Epithelial cell of esophagus (primary cell): Measurements from ENCODE around the gene RALGPS1.
"Not testable (repeated sequence)": the region's sequence is repeated elsewhere in the genome, so short reads cannot be mapped to it uniquely, and the experiment has no call there.

Experiments
- DNase-seq: peaks from one replicate; pipeline ENCODE4 v3.0.0; 2010; ENCODE audit warnings: low read depth
- H3K4me3 ChIP-seq: 2 replicates; pipeline ENCODE4 v1.5.1; 2011; ENCODE audit warnings: mild to moderate bottlenecking, low read length, control low read depth
- TF ChIP-seq, protein P1 (sequence below): IDR thresholded peaks from 2 replicates; pipeline ENCODE4 v1.5.1; 2011; ENCODE audit warnings: low read depth, mild to moderate bottlenecking, low read length, control low read depth, inconsistent platforms; ENCODE audit not compliant: insufficient read depth; ENCODE audit errors: missing control alignments

The RALGPS1 gene

GRCh38 chr9:127008076-127008475 is 93.5 kb downstream of the RALGPS1 start:
- no peak overlapping the region for H3K4me3 ChIP-seq
- no peak for DNase-seq
- TF ChIP-seq, protein P1, sequence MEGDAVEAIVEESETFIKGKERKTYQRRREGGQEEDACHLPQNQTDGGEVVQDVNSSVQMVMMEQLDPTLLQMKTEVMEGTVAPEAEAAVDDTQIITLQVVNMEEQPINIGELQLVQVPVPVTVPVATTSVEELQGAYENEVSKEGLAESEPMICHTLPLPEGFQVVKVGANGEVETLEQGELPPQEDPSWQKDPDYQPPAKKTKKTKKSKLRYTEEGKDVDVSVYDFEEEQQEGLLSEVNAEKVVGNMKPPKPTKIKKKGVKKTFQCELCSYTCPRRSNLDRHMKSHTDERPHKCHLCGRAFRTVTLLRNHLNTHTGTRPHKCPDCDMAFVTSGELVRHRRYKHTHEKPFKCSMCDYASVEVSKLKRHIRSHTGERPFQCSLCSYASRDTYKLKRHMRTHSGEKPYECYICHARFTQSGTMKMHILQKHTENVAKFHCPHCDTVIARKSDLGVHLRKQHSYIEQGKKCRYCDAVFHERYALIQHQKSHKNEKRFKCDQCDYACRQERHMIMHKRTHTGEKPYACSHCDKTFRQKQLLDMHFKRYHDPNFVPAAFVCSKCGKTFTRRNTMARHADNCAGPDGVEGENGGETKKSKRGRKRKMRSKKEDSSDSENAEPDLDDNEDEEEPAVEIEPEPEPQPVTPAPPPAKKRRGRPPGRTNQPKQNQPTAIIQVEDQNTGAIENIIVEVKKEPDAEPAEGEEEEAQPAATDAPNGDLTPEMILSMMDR, result no peak

DNA sequence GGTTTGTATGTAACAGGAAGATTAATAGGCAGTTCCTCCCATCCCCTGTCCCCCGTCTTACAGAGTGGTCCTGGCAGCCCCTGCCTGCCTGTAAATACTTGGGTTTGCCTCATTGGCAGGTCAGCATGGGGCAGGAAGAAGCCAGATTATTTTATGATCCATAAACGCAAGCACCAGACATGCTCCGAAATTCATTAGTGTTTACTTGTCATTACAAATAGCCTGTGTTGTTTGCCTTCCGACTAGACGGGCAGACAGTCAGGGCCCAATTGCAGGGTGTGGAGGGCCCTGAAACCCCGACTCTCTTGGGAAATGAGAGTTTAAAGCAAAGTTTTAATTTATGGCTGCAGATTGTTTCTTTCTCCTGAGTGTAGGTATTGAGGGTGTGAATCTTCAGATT is 97.2 kb downstream of the RALGPS1 start:
- H3K4me3 ChIP-seq, result no peak overlapping the region
- TF ChIP-seq, protein P1, result no peak
- no peak for DNase-seq

GRCh38 chr9:127012250-127012649 is 97.7 kb downstream of the RALGPS1 start:
- no peak overlapping the region for H3K4me3 ChIP-seq
- DNase-seq, result no peak
- TF ChIP-seq, protein P1, result no peak

GRCh38 chr9:127013597-127013996 is 99.0 kb downstream of the RALGPS1 start:
- H3K4me3 ChIP-seq, result no peak overlapping the region
- TF ChIP-seq, protein P1, result no peak
- no peak for DNase-seq

GRCh38 chr9:127014216-127014909 is 99.8 kb downstream of the RALGPS1 start:
- H3K4me3 ChIP-seq, result no peak overlapping the region

GRCh38 chr9:127014910-127015540 is 100.4 kb downstream of the RALGPS1 start:
- TF ChIP-seq, protein P1, result no peak
- no peak for DNase-seq
- no peak overlapping the region for H3K4me3 ChIP-seq

More at GRCh38 chr9:127014216-127014909, 99.8 kb downstream of the RALGPS1 start:
- no peak for DNase-seq
- TF ChIP-seq, protein P1, result no peak

- DNase-seq, result no peak
- TF ChIP-seq, protein P1, result no peak
Observed at GRCh38 chr9:127015921-127016512, 101.4 kb downstream of the RALGPS1 start.

GRCh38 chr9:127017979-127018378 is 103.4 kb downstream of the RALGPS1 start:
- not testable (repeated sequence) for DNase-seq

More at GRCh38 chr9:127015921-127016512, 101.4 kb downstream of the RALGPS1 start:
- no peak overlapping the region for H3K4me3 ChIP-seq

More at GRCh38 chr9:127017979-127018378, 103.4 kb downstream of the RALGPS1 start:
- H3K4me3 ChIP-seq, result not testable (repeated sequence)
